WTC11 (cell line): ENCODE data around the gene KNDC1. TPM values are rescaled to one million over a fixed set of nuclear protein-coding genes. Genes with fewer than 3 reads are reported as not detected.

ENCODE experiments used
- ATAC-seq: fragments of 200-7000 bp; cut with Tn5 transposase; 2 replicates; pipeline ENCODE4 v1.10.0; 2021; ENCODE audit warnings: mild to moderate bottlenecking, moderate library complexity
- CTCF ChIA-PET: fragments of 300-600 bp; sonication (Branson Sonifier 250); formaldehyde crosslinking; loops from one replicate; lab custom pipeline; 2021; ENCODE audit warnings: antibody characterized with exemption; lab: Charles Lee
- POLR2A ChIA-PET: fragments of 350-600 bp; sonication (Branson Sonifier 250); formaldehyde crosslinking; loops from one replicate; lab custom pipeline; 2021; ENCODE audit warnings: antibody characterized with exemption; lab: Charles Lee
- DNase-seq: peaks from one replicate; pipeline ENCODE4 v3.0.0; 2021; ENCODE audit warnings: low spot score
- H3K27ac Mint-ChIP-seq: 2 replicates; pipeline ENCODE4 v1.8.0; 2021; ENCODE audit warnings: mixed read lengths
- H3K27me3 Mint-ChIP-seq: 2 replicates; pipeline ENCODE4 v1.8.0; 2021; ENCODE audit warnings: low read depth, mild to moderate bottlenecking, moderate library complexity, mixed read lengths
- H3K36me3 Mint-ChIP-seq: 2 replicates; pipeline ENCODE4 v1.8.0; 2021; ENCODE audit warnings: mixed read lengths
- H3K4me1 Mint-ChIP-seq: 2 replicates; pipeline ENCODE4 v1.8.0; 2022; ENCODE audit warnings: mixed read lengths
- H3K4me3 Mint-ChIP-seq: 2 replicates; pipeline ENCODE4 v1.8.0; 2021; ENCODE audit warnings: mild to moderate bottlenecking, moderate library complexity, mixed read lengths
- H3K9me3 Mint-ChIP-seq: 2 replicates; pipeline ENCODE4 v1.8.0; 2021; ENCODE audit warnings: mixed read lengths
- ERG ChIP-seq: fragments of 250-450 bp; sonication (Bioruptor Pico); IDR thresholded peaks from 2 replicates; pipeline ENCODE4 v1.8.0; 2021; ENCODE audit warnings: mild to moderate bottlenecking
- GABPB1 ChIP-seq: sonication (generic); formaldehyde crosslinking; IDR thresholded peaks from 2 replicates; pipeline ENCODE4 v1.8.1; 2023; ENCODE audit warnings: mild to moderate bottlenecking, missing genetic modification reagents
- HMGA2 ChIP-seq: fragments of 250-450 bp; sonication (Bioruptor Pico); IDR thresholded peaks from 2 replicates; pipeline ENCODE4 v1.4.0; 2021; ENCODE audit warnings: mild to moderate bottlenecking, moderate library complexity
- KAT7 ChIP-seq: sonication (generic); formaldehyde crosslinking; IDR thresholded peaks from 2 replicates; pipeline ENCODE4 v1.8.1; 2023; ENCODE audit warnings: missing genetic modification reagents, mild to moderate bottlenecking, borderline replicate concordance
- NFE2L1 ChIP-seq: sonication (generic); formaldehyde crosslinking; IDR thresholded peaks from 2 replicates; pipeline ENCODE4 v1.8.1; 2023; ENCODE audit warnings: missing genetic modification reagents
- NFYB ChIP-seq: sonication (generic); formaldehyde crosslinking; conservative IDR thresholded peaks from 2 replicates; pipeline ENCODE4 v1.8.0; 2022; ENCODE audit warnings: low read depth, missing genetic modification reagents
- NR1H2 ChIP-seq: sonication (generic); formaldehyde crosslinking; IDR thresholded peaks from 2 replicates; pipeline ENCODE4 v1.9.0; 2021; ENCODE audit warnings: mild to moderate bottlenecking, moderate library complexity, missing genetic modification reagents
- PRDM15 ChIP-seq: sonication (generic); formaldehyde crosslinking; IDR thresholded peaks from 2 replicates; pipeline ENCODE4 v1.8.0; 2022; ENCODE audit warnings: missing genetic modification reagents
- PRRX2 ChIP-seq: fragments of 250-450 bp; sonication (Bioruptor Pico); IDR thresholded peaks from 2 replicates; pipeline ENCODE4 v1.8.0; 2021; ENCODE audit warnings: mild to moderate bottlenecking
- RELA ChIP-seq: sonication (generic); formaldehyde crosslinking; IDR thresholded peaks from 2 replicates; pipeline ENCODE4 v1.8.1; 2022; ENCODE audit warnings: missing genetic modification reagents, mild to moderate bottlenecking, borderline replicate concordance
- RORB ChIP-seq: fragments of 250-450 bp; sonication (Bioruptor Pico); IDR thresholded peaks from 2 replicates; pipeline ENCODE4 v1.9.0; 2021; ENCODE audit warnings: mild to moderate bottlenecking
- SOX15 ChIP-seq: fragments of 250-450 bp; sonication (Bioruptor Pico); IDR thresholded peaks from 2 replicates; pipeline ENCODE4 v1.9.0; 2021; ENCODE audit warnings: mild to moderate bottlenecking
- TEAD1 ChIP-seq: sonication (generic); formaldehyde crosslinking; IDR thresholded peaks from 2 replicates; pipeline ENCODE4 v1.8.0; 2022; ENCODE audit warnings: mild to moderate bottlenecking, missing genetic modification reagents
- USF2 ChIP-seq: sonication (generic); formaldehyde crosslinking; IDR thresholded peaks from 2 replicates; pipeline ENCODE4 v1.8.1; 2023; ENCODE audit warnings: mild to moderate bottlenecking, missing genetic modification reagents, moderate library complexity
- ZBTB43 ChIP-seq: sonication (generic); formaldehyde crosslinking; IDR thresholded peaks from 2 replicates; pipeline ENCODE4 v1.8.1; 2023; ENCODE audit warnings: mild to moderate bottlenecking, missing genetic modification reagents
- ZNF121 ChIP-seq: sonication (generic); formaldehyde crosslinking; IDR thresholded peaks from 2 replicates; pipeline ENCODE4 v1.8.0; 2023; ENCODE audit warnings: missing genetic modification reagents
- ZNF281 ChIP-seq: sonication (generic); formaldehyde crosslinking; IDR thresholded peaks from 2 replicates; pipeline ENCODE4 v1.8.0; 2023; ENCODE audit warnings: mild to moderate bottlenecking, missing genetic modification reagents
- ZNF416 ChIP-seq: fragments of 250-450 bp; sonication (Bioruptor Pico); IDR thresholded peaks from 2 replicates; pipeline ENCODE4 v1.9.0; 2021; ENCODE audit warnings: mild to moderate bottlenecking, inconsistent platforms
- ZNF423 ChIP-seq: fragments of 250-450 bp; sonication (Bioruptor Pico); IDR thresholded peaks from 2 replicates; pipeline ENCODE4 v2.1.2; 2022; ENCODE audit warnings: mild to moderate bottlenecking, moderate library complexity
- ZSCAN18 ChIP-seq: fragments of 250-450 bp; sonication (Bioruptor Pico); IDR thresholded peaks from 2 replicates; pipeline ENCODE4 v2.1.2; 2022; ENCODE audit warnings: mild to moderate bottlenecking, moderate library complexity
- total RNA-seq: library from RNA; stranded (reverse); gene quantifications from 3 replicates; pipeline ENCODE4 v1.2.3, GENCODE V29; 2021

The KNDC1 gene
- total RNA-seq, 1 experiment from 2014 or later, result 26.6 TPM

GRCh38 chr10:133164816-133165555 is 5.0 kb downstream of the KNDC1 start:
- Mint-ChIP-seq H3K27ac (no peak overlapping the region), H3K9me3 (0 out of 2 replicates have a peak, but pooled peaks cover 4% of the 10 kb centered on the region), H3K4me3 (no peak overlapping the region), H3K4me1 (peaks cover 17% of the 10 kb centered on the region), H3K36me3 (peaks cover 20% of the 10 kb centered on the region), H3K27me3 (no peaks in the 10 kb centered on the region)
- CTCF ChIA-PET, result no interaction called here
- POLR2A ChIA-PET, result no interaction called here
- DNase-seq (no peak), ATAC-seq (no peak)
- no peak for TF ChIP-seq ZBTB43 (CRISPR knock-in tag)
- TF ChIP-seq HMGA2, result no peak
- no peak for TF ChIP-seq ERG (CRISPR knock-in tag)
- no peak for TF ChIP-seq RORB (CRISPR knock-in tag)
- TF ChIP-seq ZNF423 (CRISPR knock-in tag), result no peak
- no peak for TF ChIP-seq ZNF416
- TF ChIP-seq ZNF121 (CRISPR knock-in tag), result no peak
- TF ChIP-seq PRDM15 (CRISPR knock-in tag), result no peak
- no peak for TF ChIP-seq TEAD1 (CRISPR knock-in tag)
- TF ChIP-seq NR1H2, result no peak
- TF ChIP-seq ZNF281 (CRISPR knock-in tag), result no peak
- TF ChIP-seq PRRX2 (CRISPR knock-in tag), result no peak
- no peak for TF ChIP-seq NFYB
- no peak for TF ChIP-seq GABPB1 (CRISPR knock-in tag)
- no peak for TF ChIP-seq ZSCAN18 (CRISPR knock-in tag)
- TF ChIP-seq SOX15 (CRISPR knock-in tag), result no peak
- TF ChIP-seq USF2 (CRISPR knock-in tag), result no peak
- TF ChIP-seq NFE2L1, result no peak
- no peak for TF ChIP-seq KAT7 (CRISPR knock-in tag)
- TF ChIP-seq RELA (CRISPR knock-in tag), result no peak
